ENCODE results near the gene LRRC27. TPM values are rescaled to one million over a fixed set of nuclear protein-coding genes. Genes with fewer than 3 reads are reported as not detected.

LRRC27 gene
- total RNA-seq, 6 donors from 2014 or later: 7.4 to 110 (median 15.1) TPM

DNA sequence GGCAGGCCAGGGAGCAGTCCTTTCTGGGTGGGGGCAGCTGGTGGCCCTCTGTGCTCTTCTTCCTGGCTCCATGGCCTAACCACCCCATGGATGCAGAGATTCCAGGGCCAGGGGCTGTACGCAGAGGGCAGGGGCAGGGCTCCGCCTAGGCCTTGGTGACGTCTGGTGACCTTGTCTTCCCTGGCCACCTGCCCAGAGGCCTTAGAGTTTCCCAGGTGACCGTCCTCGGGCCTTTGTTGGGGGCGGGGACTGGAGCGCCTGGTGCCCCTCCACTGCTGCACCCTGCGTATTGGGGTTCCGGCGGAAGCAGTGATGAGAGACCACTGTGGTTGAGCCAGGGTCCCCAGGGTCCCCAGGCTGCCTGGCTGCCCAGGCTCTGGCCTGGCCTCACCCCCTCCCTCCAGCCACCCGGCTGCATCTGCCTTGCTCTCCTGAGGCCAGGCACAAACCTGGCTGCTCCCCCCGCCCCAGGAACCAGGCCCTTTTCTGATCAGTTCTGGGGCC, 75.3 kb downstream of the LRRC27 start:
- TF ChIP-seq POLR2A (IDR thresholded peaks at IDR 0.05): no peak
- peak in 1 of 2 donors; percentile 16 for TF ChIP-seq POLR2AphosphoS5 (IDR thresholded peaks at IDR 0.05)
- Histone ChIP-seq H3K4me1 (peaks cover 57 to 74% (median 67%) of the 10 kb centered on the region in 4 donors), H3K27me3 (no peaks in the 10 kb centered on the region), H3K4me3 (peak overlapping the region in 2 of 4 donors; percentile 31 to 32), H3K9me3 (no peaks in the 10 kb centered on the region), H3K27ac (peak overlapping the region; percentile 89 to 93 (median 91)), H3K36me3 (peaks cover 13 to 29% (median 24%) of the 10 kb centered on the region in 4 donors)
- 55% methylated on average over 11 of the region's 12 CpGs; no CpG with 5 or more reads in 1 of the 2 donors for WGBS, 2 donors
- DNase-seq (peak; percentile 78 to 92), ATAC-seq (ENCODE audit: low FRiP score in 2 of 2) (peak; percentile 16 to 69)

DNA sequence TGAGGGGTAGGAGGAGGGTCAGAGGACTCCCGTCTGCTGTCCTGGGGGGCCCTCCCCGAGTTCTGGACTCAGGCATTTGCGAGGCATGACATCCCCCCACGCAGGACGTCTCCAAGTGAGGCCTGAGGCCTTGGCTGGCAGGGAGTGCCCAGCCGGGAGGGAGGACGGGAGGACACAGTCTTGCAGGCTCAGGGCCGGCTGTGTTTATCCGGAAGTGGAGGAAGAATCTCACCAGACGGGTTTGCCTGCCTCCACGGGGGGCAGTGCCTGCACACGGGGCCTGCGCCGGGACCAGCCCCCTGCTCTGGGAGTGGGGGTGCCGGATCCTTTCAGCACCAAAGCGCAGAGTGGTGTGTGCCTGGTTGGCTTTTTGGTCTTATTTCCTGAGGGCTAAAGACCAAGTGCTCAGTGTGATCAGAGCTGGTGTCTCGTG, 75.9 kb downstream of the LRRC27 start:
- TF ChIP-seq, protein P1, sequence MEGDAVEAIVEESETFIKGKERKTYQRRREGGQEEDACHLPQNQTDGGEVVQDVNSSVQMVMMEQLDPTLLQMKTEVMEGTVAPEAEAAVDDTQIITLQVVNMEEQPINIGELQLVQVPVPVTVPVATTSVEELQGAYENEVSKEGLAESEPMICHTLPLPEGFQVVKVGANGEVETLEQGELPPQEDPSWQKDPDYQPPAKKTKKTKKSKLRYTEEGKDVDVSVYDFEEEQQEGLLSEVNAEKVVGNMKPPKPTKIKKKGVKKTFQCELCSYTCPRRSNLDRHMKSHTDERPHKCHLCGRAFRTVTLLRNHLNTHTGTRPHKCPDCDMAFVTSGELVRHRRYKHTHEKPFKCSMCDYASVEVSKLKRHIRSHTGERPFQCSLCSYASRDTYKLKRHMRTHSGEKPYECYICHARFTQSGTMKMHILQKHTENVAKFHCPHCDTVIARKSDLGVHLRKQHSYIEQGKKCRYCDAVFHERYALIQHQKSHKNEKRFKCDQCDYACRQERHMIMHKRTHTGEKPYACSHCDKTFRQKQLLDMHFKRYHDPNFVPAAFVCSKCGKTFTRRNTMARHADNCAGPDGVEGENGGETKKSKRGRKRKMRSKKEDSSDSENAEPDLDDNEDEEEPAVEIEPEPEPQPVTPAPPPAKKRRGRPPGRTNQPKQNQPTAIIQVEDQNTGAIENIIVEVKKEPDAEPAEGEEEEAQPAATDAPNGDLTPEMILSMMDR (IDR thresholded peaks at IDR 0.05): peak in 1 of 6 experiments; percentile 8
- TF ChIP-seq EP300 (IDR thresholded peaks at IDR 0.05) (peak in 2 of 4 donors; percentile 37 to 82), POLR2AphosphoS5 (IDR thresholded peaks at IDR 0.05) (peak; percentile 76), POLR2A (IDR thresholded peaks at IDR 0.05) (peak in 2 of 4 donors; percentile 61 to 72)
- Histone ChIP-seq H3K9me3 (no peaks in the 10 kb centered on the region), H3K36me3 (peaks cover 13 to 29% (median 24%) of the 10 kb centered on the region in 4 donors), H3K4me3 (peak overlapping the region in 2 of 4 donors; percentile 31 to 32), H3K27me3 (no peaks in the 10 kb centered on the region), H3K4me1 (peaks cover 56 to 74% (median 68%) of the 10 kb centered on the region in 4 donors), H3K27ac (peak overlapping the region; percentile 89 to 93 (median 91))
- DNase-seq (peak; percentile 87 to 93), ATAC-seq (ENCODE audit: low FRiP score in 2 of 2) (peak; percentile 65 to 92)
- WGBS, 2 donors: 11 to 20% methylated on average over 10 to 17 of the region's 17 CpGs

DNA sequence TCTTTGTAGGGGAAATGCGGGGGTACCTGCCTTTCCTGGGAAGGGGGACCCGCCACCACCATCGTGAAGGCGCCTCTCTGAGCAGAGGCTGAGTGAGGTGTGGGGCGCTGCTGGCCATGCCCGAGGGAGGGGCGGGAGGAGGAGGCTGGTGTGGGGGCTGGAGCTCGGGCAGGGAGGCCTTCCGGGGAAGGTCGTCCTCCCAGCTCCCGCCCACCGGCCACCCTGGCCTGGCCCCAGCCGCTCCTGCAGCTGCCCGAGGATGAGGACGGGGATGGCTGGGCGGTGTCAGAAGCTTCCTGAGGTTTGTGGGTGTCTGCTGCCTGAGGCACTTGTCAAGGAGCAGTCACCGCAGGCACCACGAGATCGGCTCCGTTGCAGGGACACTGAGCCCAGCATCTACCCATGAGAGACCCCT, 76.4 kb downstream of the LRRC27 start:
- DNase-seq: peak; percentile 69 to 86
- H3K4me3 ChIP-seq: peak overlapping the region in 3 of 4 donors; percentile 4 to 32 (median 31)
- 20% methylated on average over 20 of the region's 20 CpGs; no CpG with 5 or more reads in 1 of the 2 donors for WGBS, 2 donors
- H3K9me3 ChIP-seq: no peaks in the 10 kb centered on the region
- peaks cover 56 to 76% (median 72%) of the 10 kb centered on the region in 4 donors for H3K4me1 ChIP-seq
- peak overlapping the region; percentile 89 to 93 (median 91) for H3K27ac ChIP-seq
- H3K27me3 ChIP-seq: no peaks in the 10 kb centered on the region
- TF ChIP-seq, protein P1 (IDR thresholded peaks at IDR 0.05): no peak
- TF ChIP-seq POLR2AphosphoS5 (IDR thresholded peaks at IDR 0.05): no peak
- TF ChIP-seq POLR2A (IDR thresholded peaks at IDR 0.05): no peak
- TF ChIP-seq EP300 (IDR thresholded peaks at IDR 0.05): no peak
- ATAC-seq (ENCODE audit: low FRiP score in 2 of 2): peak; percentile 4 to 24
- peaks cover 13 to 29% (median 24%) of the 10 kb centered on the region in 4 donors for H3K36me3 ChIP-seq

GRCh38 chr10:132408823-132409666, 77.1 kb downstream of the LRRC27 start:
- ATAC-seq (ENCODE audit: low FRiP score in 2 of 2): peak; percentile 13 to 76

More at GRCh38 chr10:132408823-132409666, 77.1 kb downstream of the LRRC27 start:
- Histone ChIP-seq H3K4me1 (peaks cover 58 to 81% (median 77%) of the 10 kb centered on the region in 4 donors), H3K27ac (peak overlapping the region; percentile 89 to 93 (median 91)), H3K27me3 (no peaks in the 10 kb centered on the region), H3K9me3 (no peaks in the 10 kb centered on the region), H3K36me3 (peaks cover 13 to 29% (median 24%) of the 10 kb centered on the region in 4 donors), H3K4me3 (peak overlapping the region in 2 of 4 donors; percentile 31 to 32)
- 80 to 83% methylated on average over 6 to 14 of the region's 27 CpGs for WGBS, 2 donors
- DNase-seq: peak; percentile 87 to 89
- TF ChIP-seq EP300 (IDR thresholded peaks at IDR 0.05) (no peak), POLR2AphosphoS5 (IDR thresholded peaks at IDR 0.05) (peak in 1 of 2 donors; percentile 15), POLR2A (IDR thresholded peaks at IDR 0.05) (peak in 2 of 4 donors; percentile 38 to 59)
- TF ChIP-seq, protein P1 (IDR thresholded peaks at IDR 0.05): no peak
